Stimulated activated CD8-positive, alpha-beta memory T cell treated with anti-CD3 and anti-CD28 coated beads, Interleukin-2, amount 100 ng/mL, for 48 hours (primary cell): Measurements from ENCODE around the gene UTF1.

ENCODE experiments used
- DNase-seq, 2 donors: peaks; one replicate each; pipeline ENCODE4 v3.0.0-alpha.2; 2020; ENCODE audit warnings: low read depth in 2 of 2

Gene UTF1

GRCh38 chr10:133278577-133279265, 48.7 kb downstream of the UTF1 start:
- DNase-seq, result peak; percentile 44 to 52

- no peak for DNase-seq
These were observed 49.6 kb downstream of the UTF1 start for GRCh38 chr10:133279326-133280226.

- DNase-seq, result no peak
These were observed 50.5 kb downstream of the UTF1 start for GRCh38 chr10:133280391-133281059.

- DNase-seq, result no peak
These were observed 51.1 kb downstream of the UTF1 start for GRCh38 chr10:133281084-133281483.
